B cell (primary cell): ENCODE results near the gene TMEM63A. TPM values are rescaled to one million over a fixed set of nuclear protein-coding genes. Genes with fewer than 3 reads are reported as not detected.
"Not testable (repeated sequence)": the region's sequence is repeated elsewhere in the genome, so short reads cannot be mapped to it uniquely, and the experiment has no call there.

Experiments
- ATAC-seq: fragments of 200-7000 bp; cut with Tn5 transposase; one replicate; pipeline ENCODE4 v1.10.0; 2021; ENCODE audit warnings: low read depth, mild to moderate bottlenecking, moderate number of reproducible peaks, moderate library complexity
- CTCF ChIA-PET: fragments of 350-600 bp; sonication (Branson Sonifier 250); formaldehyde crosslinking; loops from one replicate; lab custom pipeline; 2021; ENCODE audit warnings: antibody characterized with exemption, inconsistent platforms; lab: Charles Lee
- POLR2A ChIA-PET: fragments of 350-600 bp; sonication (Branson Sonifier 250); formaldehyde crosslinking; loops from one replicate; lab custom pipeline; 2021; ENCODE audit warnings: antibody characterized with exemption; lab: Charles Lee
- DNase-seq: peaks from one replicate; pipeline ENCODE4 v3.0.0; 2013
- H2AFZ ChIP-seq: 2 replicates; pipeline ENCODE4 v1.6.1; 2012; ENCODE audit warnings: mild to moderate bottlenecking, low read depth, low read length; ENCODE audit not compliant: insufficient read depth, poor library complexity, severe bottlenecking
- H3K27ac ChIP-seq, 2 donors: 1 replicate in 1 of 2; 2 replicates in 1 of 2; pipeline ENCODE4 v1.5.1; 2012 to 2013; ENCODE audit warnings: low read length in 2 of 2, mild to moderate bottlenecking in 2 of 2, moderate library complexity in 1 of 2
- H3K27me3 ChIP-seq, 4 experiments: fragments of 200-600 bp in 1 of 4; sonication (generic) in 1 of 4; replicated peaks in 1 of 4; 1 replicate in 2 of 4; 2 replicates in 2 of 4; pipeline versions ENCODE4 v1.6.1 to v1.7.0; 2013 to 2016; ENCODE audit warnings: low read length in 3 of 4, mild to moderate bottlenecking in 2 of 4, mixed read lengths in 1 of 4, moderate library complexity in 1 of 4; ENCODE audit not compliant: insufficient read depth in 4 of 4, control insufficient read depth in 3 of 4; ENCODE audit errors: control extremely low read depth in 1 of 4
- H3K36me3 ChIP-seq, 2 experiments: replicated peaks in 1 of 2; 1 replicate in 1 of 2; 2 replicates in 1 of 2; pipeline versions ENCODE4 v1.6.1 to v1.7.1; 2013; ENCODE audit warnings: low read length in 1 of 2; ENCODE audit not compliant: insufficient read depth in 2 of 2, control insufficient read depth in 1 of 2; ENCODE audit errors: control extremely low read depth in 1 of 2, extremely low read depth in 1 of 2
- H3K4me1 ChIP-seq, 2 donors: fragments of 200-600 bp in 1 of 2; sonication (generic) in 1 of 2; 1 replicate in 1 of 2; 2 replicates in 1 of 2; pipeline versions ENCODE4 v1.5.1 to v1.6.1; 2013 to 2017; ENCODE audit warnings: low read length in 2 of 2; ENCODE audit not compliant: control insufficient read depth in 2 of 2, insufficient read depth in 2 of 2
- H3K4me2 ChIP-seq: replicated peaks from 2 replicates; pipeline ENCODE3; 2012; ENCODE audit warnings: mild to moderate bottlenecking, low read depth, low read length; ENCODE audit not compliant: poor library complexity, severe bottlenecking
- H3K4me3 ChIP-seq, 5 experiments: fragments of 200-600 bp in 1 of 5; sonication (generic) in 1 of 5; 1 replicate in 3 of 5; 2 replicates in 2 of 5; pipeline versions ENCODE4 v1.5.1 to v1.7.0; 2011 to 2016; ENCODE audit warnings: low read length in 4 of 5, mild to moderate bottlenecking in 4 of 5, low read depth in 2 of 5, control low read depth in 1 of 5, moderate library complexity in 1 of 5; ENCODE audit not compliant: insufficient read depth in 1 of 5; ENCODE audit errors: control extremely low read depth in 1 of 5, extremely low read depth in 1 of 5
- H3K79me2 ChIP-seq: fragments of 200-600 bp; sonication (generic); one replicate; pipeline ENCODE4 v1.6.0; 2016; ENCODE audit warnings: low read length; ENCODE audit not compliant: control insufficient read depth, insufficient read depth
- H3K9ac ChIP-seq: fragments of 200-600 bp; sonication (generic); 2 replicates; pipeline ENCODE4 v1.6.1; 2017; ENCODE audit warnings: mild to moderate bottlenecking, low read length, moderate library complexity
- H3K9me3 ChIP-seq, 3 donors: one replicate each; pipeline versions ENCODE4 v1.6.1 to v1.7.1; 2013; ENCODE audit warnings: low read length in 2 of 3; ENCODE audit not compliant: control insufficient read depth in 2 of 3, insufficient read depth in 1 of 3; ENCODE audit errors: control extremely low read depth in 1 of 3
- H4K20me1 ChIP-seq: 2 replicates; pipeline ENCODE4 v1.6.0; 2012; ENCODE audit warnings: mild to moderate bottlenecking, low read length; ENCODE audit not compliant: insufficient read depth, control insufficient read depth, poor library complexity, severe bottlenecking
- H3K27ac Mint-ChIP-seq: one replicate; pipeline ENCODE4 v1.8.0; 2021; ENCODE audit warnings: mixed read lengths
- H3K27me3 Mint-ChIP-seq: one replicate; pipeline ENCODE4 v1.8.0; 2021; ENCODE audit warnings: mixed read lengths
- H3K4me1 Mint-ChIP-seq: one replicate; pipeline ENCODE4 v1.8.0; 2021; ENCODE audit warnings: mixed read lengths
- H3K4me3 Mint-ChIP-seq: one replicate; pipeline ENCODE4 v1.8.0; 2021; ENCODE audit warnings: mixed read lengths
- H3K9me3 Mint-ChIP-seq: one replicate; pipeline ENCODE4 v1.8.0; 2022; ENCODE audit warnings: mixed read lengths; ENCODE audit not compliant: insufficient read depth
- EZH2 ChIP-seq: IDR thresholded peaks from 2 replicates; pipeline ENCODE4 v1.6.1; 2012; ENCODE audit warnings: borderline replicate concordance, low read depth, mild to moderate bottlenecking, moderate library complexity, low read length; ENCODE audit not compliant: insufficient read depth, poor library complexity, severe bottlenecking
- WGBS: methylation state at CpG from one replicate; pipeline ENCODE4 v1.1.5; 2013; ENCODE audit warnings: missing lambda C conversion rate; ENCODE audit not compliant: insufficient coverage; 5-methylcytosine and 5-hydroxymethylcytosine counted together
- intact Hi-C: fragments of 100-400 bp; cut with micrococcal nuclease; formaldehyde crosslinking; loops from one replicate; pipeline ENCODE4 v1.10.0; 2022
- polyA plus RNA-seq: library from polyadenylated mRNA; depleted of rRNA; stranded (reverse); fragments of >200 nt; gene quantifications from 2 replicates; pipeline ENCODE4 v1.2.3, GENCODE V29; 2012
- total RNA-seq, 2 donors: library from RNA; stranded (reverse); fragments of 120-200 nt in 1 of 2; gene quantifications; 1 replicate in 1 of 2; 2 replicates in 1 of 2; pipeline versions ENCODE4 v1.2.3 to v1.2.4, GENCODE V29; 2013 to 2022
- TF ChIP-seq, protein P1 (sequence below): fragments of 200-600 bp; IDR thresholded peaks from one replicate; pipeline ENCODE4 v1.8.0; 2022; ENCODE audit warnings: antibody characterized with exemption, mild to moderate bottlenecking

Gene TMEM63A
- total and polyA plus RNA-seq, 2 donors (not counting 1 experiment from before 2014, with no cell fraction given): 209 to 238 TPM

DNA sequence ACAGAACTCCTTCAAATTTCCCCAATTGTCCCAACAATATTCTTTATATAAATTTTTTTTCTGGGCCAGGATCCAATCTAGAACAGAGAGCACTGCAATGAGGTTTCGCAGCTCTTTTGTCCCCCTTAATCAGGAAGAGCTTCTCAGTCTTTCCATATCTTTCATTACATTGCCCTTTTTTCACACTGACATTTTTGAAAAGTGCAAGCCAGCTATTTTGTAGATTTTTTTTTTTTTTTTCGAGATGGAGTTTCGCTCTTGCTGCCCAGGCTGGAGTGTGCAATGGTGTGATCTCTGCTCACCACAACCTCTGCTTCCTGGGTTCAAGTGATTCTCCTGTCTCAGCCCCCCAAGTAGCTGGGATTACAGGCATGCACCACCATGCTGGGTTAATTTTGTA, 75.4 kb downstream of the TMEM63A start:
- H4K20me1 ChIP-seq, H3K36me3 ChIP-seq, H3K4me3 Mint-ChIP-seq, H3K9ac ChIP-seq, H3K4me3 ChIP-seq, H3K27ac ChIP-seq, H3K9me3 Mint-ChIP-seq, intact Hi-C loops, H3K27me3 ChIP-seq, H2AFZ ChIP-seq, H3K27ac Mint-ChIP-seq, DNase-seq, H3K79me2 ChIP-seq, ATAC-seq, H3K4me2 ChIP-seq, H3K9me3 ChIP-seq, POLR2A ChIA-PET: not testable (repeated sequence)
- Mint-ChIP-seq H3K27me3 (peaks cover 11% of the 10 kb centered on the region), H3K4me1 (peaks cover 11% of the 10 kb centered on the region)
- CTCF ChIA-PET: interaction anchor here (0.9 kb wide), 1 partner anchor 116 kb away, joined by 3 read pairs; no protein-coding TSS in a partner anchor
- peaks cover 5 to 14% of the 10 kb centered on the region in 2 donors for H3K4me1 ChIP-seq
- WGBS: no CpG with 5 or more reads among the region's 3 CpGs

DNA sequence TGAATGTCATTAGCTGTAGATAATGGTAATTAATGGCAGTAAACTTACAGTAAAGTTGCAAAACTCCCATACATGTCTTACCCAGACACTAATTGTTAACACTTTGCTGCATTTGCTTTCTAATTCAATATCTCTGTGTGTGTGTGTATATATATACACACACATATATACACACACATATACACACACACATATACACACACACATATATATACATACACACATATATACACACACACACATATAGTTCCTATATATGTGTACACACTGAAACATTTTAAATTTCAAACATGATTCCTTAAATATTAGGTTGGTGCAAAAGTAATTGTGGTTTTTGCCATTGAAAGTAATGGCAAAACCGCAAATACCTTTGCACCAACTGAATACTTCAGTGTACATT, 75.9 kb downstream of the TMEM63A start:
- Histone ChIP-seq H3K9me3 (no peaks in the 10 kb centered on the region), H4K20me1 (no peaks in the 10 kb centered on the region), H3K9ac (no peak overlapping the region), H3K4me3 (no peak overlapping the region), H2AFZ (no peak overlapping the region), H3K79me2 (no peaks in the 10 kb centered on the region), H3K4me1 (peaks cover 5 to 14% of the 10 kb centered on the region in 2 donors), H3K27me3 (peaks cover 0 to 6% (median 3%) of the 10 kb centered on the region in 4 experiments), H3K36me3 (no peaks in the 10 kb centered on the region), H3K4me2 (no peak overlapping the region), H3K27ac (no peak overlapping the region)
- intact Hi-C loops: no loop called here
- DNase-seq (no peak), ATAC-seq (no peak)
- Mint-ChIP-seq H3K9me3 (no peaks in the 10 kb centered on the region), H3K4me3 (no peak overlapping the region), H3K27me3 (peaks cover 11% of the 10 kb centered on the region), H3K4me1 (peaks cover 11% of the 10 kb centered on the region), H3K27ac (no peak overlapping the region)
- CTCF ChIA-PET: interaction anchor here (0.9 kb wide), 1 partner anchor 117 kb away, joined by 3 read pairs; no protein-coding TSS in a partner anchor
- no CpG with 5 or more reads among the region's 1 CpG for WGBS
- TF ChIP-seq, protein P1, sequence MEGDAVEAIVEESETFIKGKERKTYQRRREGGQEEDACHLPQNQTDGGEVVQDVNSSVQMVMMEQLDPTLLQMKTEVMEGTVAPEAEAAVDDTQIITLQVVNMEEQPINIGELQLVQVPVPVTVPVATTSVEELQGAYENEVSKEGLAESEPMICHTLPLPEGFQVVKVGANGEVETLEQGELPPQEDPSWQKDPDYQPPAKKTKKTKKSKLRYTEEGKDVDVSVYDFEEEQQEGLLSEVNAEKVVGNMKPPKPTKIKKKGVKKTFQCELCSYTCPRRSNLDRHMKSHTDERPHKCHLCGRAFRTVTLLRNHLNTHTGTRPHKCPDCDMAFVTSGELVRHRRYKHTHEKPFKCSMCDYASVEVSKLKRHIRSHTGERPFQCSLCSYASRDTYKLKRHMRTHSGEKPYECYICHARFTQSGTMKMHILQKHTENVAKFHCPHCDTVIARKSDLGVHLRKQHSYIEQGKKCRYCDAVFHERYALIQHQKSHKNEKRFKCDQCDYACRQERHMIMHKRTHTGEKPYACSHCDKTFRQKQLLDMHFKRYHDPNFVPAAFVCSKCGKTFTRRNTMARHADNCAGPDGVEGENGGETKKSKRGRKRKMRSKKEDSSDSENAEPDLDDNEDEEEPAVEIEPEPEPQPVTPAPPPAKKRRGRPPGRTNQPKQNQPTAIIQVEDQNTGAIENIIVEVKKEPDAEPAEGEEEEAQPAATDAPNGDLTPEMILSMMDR: no peak
- no peak for TF ChIP-seq EZH2
- POLR2A ChIA-PET: no interaction called here

GRCh38 chr1:225801146-225801545, 81.0 kb downstream of the TMEM63A start:
- H3K9ac ChIP-seq, H2AFZ ChIP-seq, H3K4me1 Mint-ChIP-seq, H3K9me3 ChIP-seq, H3K79me2 ChIP-seq, H3K27me3 ChIP-seq, DNase-seq, POLR2A ChIA-PET, H4K20me1 ChIP-seq, H3K27ac ChIP-seq, H3K4me3 Mint-ChIP-seq, H3K36me3 ChIP-seq, ATAC-seq, intact Hi-C loops, H3K9me3 Mint-ChIP-seq, H3K27me3 Mint-ChIP-seq, H3K27ac Mint-ChIP-seq, H3K4me1 ChIP-seq, H3K4me3 ChIP-seq, H3K4me2 ChIP-seq: not testable (repeated sequence)
- CTCF ChIA-PET: interaction anchor here (0.6 kb wide), 1 partner anchor 201 kb away, joined by 3 read pairs; no protein-coding TSS in a partner anchor
- 100% methylated on average over 4 of the region's 7 CpGs for WGBS
